ENCODE measurements around the gene GREB1L. TPM values are rescaled to one million over a fixed set of nuclear protein-coding genes. Genes with fewer than 3 reads are reported as not detected.
A peak's percentile ranks its signal among the peaks of the same experiment; 100 is the strongest.
"Not testable (repeated sequence)": the region's sequence is repeated elsewhere in the genome, so short reads cannot be mapped to it uniquely, and the experiment has no call there.

The GREB1L gene
- polyA plus RNA-seq, 1 donor (not counting 4 experiments of a cell fraction or from before 2014, with no cell fraction given), result 5.5 TPM

DNA sequence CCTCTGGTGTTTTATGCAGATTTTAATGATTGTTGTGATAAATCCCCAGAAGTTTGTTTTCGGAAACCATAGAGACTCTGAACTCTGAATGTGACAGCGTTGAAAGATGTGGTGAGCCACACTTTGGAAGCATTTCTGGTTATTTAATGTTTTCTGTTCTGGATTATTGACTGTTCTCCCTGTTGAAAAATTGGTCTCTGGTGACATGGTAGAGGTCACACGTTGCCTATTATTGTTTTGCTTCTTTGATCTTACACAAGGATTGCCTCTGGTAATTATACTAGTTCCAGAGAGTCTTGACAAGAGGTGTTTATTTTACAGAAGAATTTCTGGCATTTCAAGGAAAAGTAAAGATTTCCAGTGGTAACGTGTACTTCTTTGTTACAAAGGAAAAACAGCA is 127.1 kb downstream of the GREB1L start:
- Histone ChIP-seq H4K20me1 (ENCODE audit: control insufficient read depth, extremely low read depth, insufficient read depth, low read length) (no peaks in the 10 kb centered on the region), H2AFZ (ENCODE audit: control insufficient read depth, low read length) (peak overlapping the region; percentile 34), H3K4me3 (ENCODE audit: control insufficient read depth in 2 of 3, extremely low read depth in 1 of 3, insufficient read depth in 2 of 3, low read depth in 1 of 3, low read length in 3 of 3) (no peak overlapping the region), H3K4me2 (ENCODE audit: control insufficient read depth, extremely low read depth, insufficient read depth, low read depth, low read length) (no peak overlapping the region), H3K36me3 (ENCODE audit: control insufficient read depth in 2 of 2, extremely low read depth in 1 of 2, insufficient read depth in 2 of 2, low read length in 2 of 2) (no peaks in the 10 kb centered on the region), H3K9ac (ENCODE audit: control insufficient read depth, extremely low read depth, insufficient read depth, low read length) (no peak overlapping the region), H3K79me2 (ENCODE audit: control insufficient read depth, insufficient read depth, low read length) (no peaks in the 10 kb centered on the region), H3K4me1 (ENCODE audit: control insufficient read depth, extremely low read depth, insufficient read depth, low read length) (no peaks in the 10 kb centered on the region), H3K27me3 (ENCODE audit: control insufficient read depth, extremely low read depth, insufficient read depth, low read length) (no peaks in the 10 kb centered on the region), H3K27ac (ENCODE audit: control insufficient read depth, insufficient read depth, low read length) (no peak overlapping the region), H3K9me1 (ENCODE audit: control insufficient read depth, extremely low read depth, insufficient read depth, low read length) (no peaks in the 10 kb centered on the region), H3K9me3 (ENCODE audit: control insufficient read depth, low read depth, low read length) (no peaks in the 10 kb centered on the region)
- DNase-seq (ENCODE audit: low read depth, low spot score) (no peak), FAIRE-seq (no peak)
- TF ChIP-seq, protein P1, sequence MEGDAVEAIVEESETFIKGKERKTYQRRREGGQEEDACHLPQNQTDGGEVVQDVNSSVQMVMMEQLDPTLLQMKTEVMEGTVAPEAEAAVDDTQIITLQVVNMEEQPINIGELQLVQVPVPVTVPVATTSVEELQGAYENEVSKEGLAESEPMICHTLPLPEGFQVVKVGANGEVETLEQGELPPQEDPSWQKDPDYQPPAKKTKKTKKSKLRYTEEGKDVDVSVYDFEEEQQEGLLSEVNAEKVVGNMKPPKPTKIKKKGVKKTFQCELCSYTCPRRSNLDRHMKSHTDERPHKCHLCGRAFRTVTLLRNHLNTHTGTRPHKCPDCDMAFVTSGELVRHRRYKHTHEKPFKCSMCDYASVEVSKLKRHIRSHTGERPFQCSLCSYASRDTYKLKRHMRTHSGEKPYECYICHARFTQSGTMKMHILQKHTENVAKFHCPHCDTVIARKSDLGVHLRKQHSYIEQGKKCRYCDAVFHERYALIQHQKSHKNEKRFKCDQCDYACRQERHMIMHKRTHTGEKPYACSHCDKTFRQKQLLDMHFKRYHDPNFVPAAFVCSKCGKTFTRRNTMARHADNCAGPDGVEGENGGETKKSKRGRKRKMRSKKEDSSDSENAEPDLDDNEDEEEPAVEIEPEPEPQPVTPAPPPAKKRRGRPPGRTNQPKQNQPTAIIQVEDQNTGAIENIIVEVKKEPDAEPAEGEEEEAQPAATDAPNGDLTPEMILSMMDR (optimal IDR thresholded peaks at IDR 0.05 in 1 of 3, IDR thresholded peaks at IDR 0.05 in 1 of 3, conservative IDR thresholded peaks at IDR 0.05 in 1 of 3; ENCODE audit: extremely low read depth in 1 of 3, insufficient read depth in 2 of 3, low read length in 3 of 3), result no peak
- no peak for TF ChIP-seq EZH2 (IDR thresholded peaks at IDR 0.05; ENCODE audit: low read length)
- dilution Hi-C loops (cut with MboI; ENCODE audit: extremely low pct_ligation_motif_present, low sequenced_read_pairs), result no loop called here

- H3K4me3 ChIP-seq (ENCODE audit: control insufficient read depth in 2 of 3, extremely low read depth in 1 of 3, insufficient read depth in 2 of 3, low read depth in 1 of 3, low read length in 3 of 3); H3K4me2 ChIP-seq (ENCODE audit: control insufficient read depth, extremely low read depth, insufficient read depth, low read depth, low read length); H4K20me1 ChIP-seq (ENCODE audit: control insufficient read depth, extremely low read depth, insufficient read depth, low read length); H3K36me3 ChIP-seq (ENCODE audit: control insufficient read depth in 2 of 2, extremely low read depth in 1 of 2, insufficient read depth in 2 of 2, low read length in 2 of 2); dilution Hi-C loops (cut with MboI; ENCODE audit: extremely low pct_ligation_motif_present, low sequenced_read_pairs); H3K9me3 ChIP-seq (ENCODE audit: control insufficient read depth, low read depth, low read length); H3K27ac ChIP-seq (ENCODE audit: control insufficient read depth, insufficient read depth, low read length); H3K79me2 ChIP-seq (ENCODE audit: control insufficient read depth, insufficient read depth, low read length); DNase-seq (ENCODE audit: low read depth, low spot score); H3K9me1 ChIP-seq (ENCODE audit: control insufficient read depth, extremely low read depth, insufficient read depth, low read length); H2AFZ ChIP-seq (ENCODE audit: control insufficient read depth, low read length); H3K9ac ChIP-seq (ENCODE audit: control insufficient read depth, extremely low read depth, insufficient read depth, low read length); H3K4me1 ChIP-seq (ENCODE audit: control insufficient read depth, extremely low read depth, insufficient read depth, low read length); H3K27me3 ChIP-seq (ENCODE audit: control insufficient read depth, extremely low read depth, insufficient read depth, low read length); FAIRE-seq: not testable (repeated sequence)
These were observed 127.6 kb downstream of the GREB1L start for GRCh38 chr18:21369597-21369996.

DNA sequence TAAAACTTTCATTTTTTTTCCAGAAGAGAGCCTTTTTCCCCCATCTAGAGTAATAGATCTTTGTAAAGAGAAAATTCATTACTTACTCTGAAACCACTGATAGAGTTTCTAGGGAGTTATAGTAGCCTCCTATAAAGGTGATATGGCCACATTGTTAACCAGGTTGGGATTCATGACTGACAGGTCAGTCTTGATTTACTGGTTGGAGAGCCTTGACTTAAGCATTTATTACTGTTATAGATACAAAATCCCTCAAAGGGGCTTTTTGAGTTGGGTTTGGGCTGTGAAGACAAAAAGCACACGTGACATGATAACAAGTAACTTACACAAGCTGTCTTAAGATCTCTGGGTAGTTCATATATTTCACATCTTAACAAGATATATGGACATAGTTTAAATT is 141.0 kb downstream of the GREB1L start:
- H3K79me2 ChIP-seq (ENCODE audit: control insufficient read depth, insufficient read depth, low read length), result no peaks in the 10 kb centered on the region
- no peaks in the 10 kb centered on the region for H3K9me3 ChIP-seq (ENCODE audit: control insufficient read depth, low read depth, low read length)
- FAIRE-seq, result no peak
- no peak overlapping the region for H3K9ac ChIP-seq (ENCODE audit: control insufficient read depth, extremely low read depth, insufficient read depth, low read length)
- no peak overlapping the region for H3K4me3 ChIP-seq (ENCODE audit: control insufficient read depth in 2 of 3, extremely low read depth in 1 of 3, insufficient read depth in 2 of 3, low read depth in 1 of 3, low read length in 3 of 3)
- H3K9me1 ChIP-seq (ENCODE audit: control insufficient read depth, extremely low read depth, insufficient read depth, low read length), result no peaks in the 10 kb centered on the region
- H3K4me2 ChIP-seq (ENCODE audit: control insufficient read depth, extremely low read depth, insufficient read depth, low read depth, low read length), result no peak overlapping the region
- H3K27me3 ChIP-seq (ENCODE audit: control insufficient read depth, extremely low read depth, insufficient read depth, low read length), result no peaks in the 10 kb centered on the region
- TF ChIP-seq EZH2 (IDR thresholded peaks at IDR 0.05; ENCODE audit: low read length), result no peak
- TF ChIP-seq, protein P1 (optimal IDR thresholded peaks at IDR 0.05 in 1 of 3, IDR thresholded peaks at IDR 0.05 in 1 of 3, conservative IDR thresholded peaks at IDR 0.05 in 1 of 3; ENCODE audit: extremely low read depth in 1 of 3, insufficient read depth in 2 of 3, low read length in 3 of 3), result no peak
- H4K20me1 ChIP-seq (ENCODE audit: control insufficient read depth, extremely low read depth, insufficient read depth, low read length), result no peaks in the 10 kb centered on the region
- DNase-seq (ENCODE audit: low read depth, low spot score), result no peak
- dilution Hi-C loops (cut with MboI; ENCODE audit: extremely low pct_ligation_motif_present, low sequenced_read_pairs), result no loop called here
- H3K36me3 ChIP-seq (ENCODE audit: control insufficient read depth in 2 of 2, extremely low read depth in 1 of 2, insufficient read depth in 2 of 2, low read length in 2 of 2), result no peaks in the 10 kb centered on the region
- no peaks in the 10 kb centered on the region for H3K4me1 ChIP-seq (ENCODE audit: control insufficient read depth, extremely low read depth, insufficient read depth, low read length)
- no peak overlapping the region for H3K27ac ChIP-seq (ENCODE audit: control insufficient read depth, insufficient read depth, low read length)
- no peak overlapping the region for H2AFZ ChIP-seq (ENCODE audit: control insufficient read depth, low read length)

Data from keratinocyte (primary cell).